Smooth muscle cell (in vitro differentiated cells): Measurements from ENCODE around the gene PLSCR2. TPM values are rescaled to one million over a fixed set of nuclear protein-coding genes. Genes with fewer than 3 reads are reported as not detected.

Source experiments
- DNase-seq: peaks from one replicate; lab custom pipeline; 2025; ENCODE audit not compliant: unreplicated experiment; lab: John Stamatoyannopoulos, UW
- H2AFZ ChIP-seq: fragments of 200-600 bp; sonication (generic); 2 replicates; pipeline ENCODE4 v1.6.0; 2016; ENCODE audit warnings: antibody characterized with exemption, low read depth, mild to moderate bottlenecking
- H3F3A ChIP-seq: fragments of 200-600 bp; sonication (generic); 2 replicates; pipeline ENCODE4 v1.6.0; 2017; ENCODE audit warnings: antibody characterized with exemption, low read depth
- H3K27ac ChIP-seq: fragments of 200-600 bp; sonication (generic); 2 replicates; pipeline ENCODE4 v1.5.1; 2016; ENCODE audit warnings: low read depth, mild to moderate bottlenecking
- H3K27me3 ChIP-seq: fragments of 200-600 bp; sonication (generic); 2 replicates; pipeline ENCODE4 v1.6.1; 2016; ENCODE audit warnings: low read depth, mild to moderate bottlenecking
- H3K36me3 ChIP-seq: fragments of 200-600 bp; sonication (generic); 2 replicates; pipeline ENCODE4 v1.5.1; 2016; ENCODE audit warnings: low read depth
- H3K4me1 ChIP-seq: fragments of 200-600 bp; sonication (generic); 2 replicates; pipeline ENCODE4 v1.5.1; 2016; ENCODE audit warnings: low read depth
- H3K4me2 ChIP-seq: fragments of 200-600 bp; sonication (generic); 2 replicates; pipeline ENCODE4 v1.6.0; 2016; ENCODE audit warnings: mild to moderate bottlenecking
- H3K4me3 ChIP-seq: fragments of 200-600 bp; sonication (generic); 2 replicates; pipeline ENCODE4 v1.5.1; 2016; ENCODE audit warnings: mild to moderate bottlenecking
- H3K79me2 ChIP-seq: fragments of 200-600 bp; sonication (generic); 2 replicates; pipeline ENCODE4 v1.6.0; 2016; ENCODE audit warnings: low read depth, mild to moderate bottlenecking
- H3K9ac ChIP-seq: fragments of 200-600 bp; sonication (generic); 2 replicates; pipeline ENCODE4 v1.6.0; 2016; ENCODE audit warnings: low read depth
- H3K9me3 ChIP-seq: fragments of 200-600 bp; sonication (generic); replicated peaks from 2 replicates; pipeline ENCODE4 v1.5.1; 2016; ENCODE audit warnings: low read depth
- H4K20me1 ChIP-seq: fragments of 200-600 bp; sonication (generic); 2 replicates; pipeline ENCODE4 v1.6.0; 2016; ENCODE audit warnings: low read depth
- WGBS: methylation state at CpG from one replicate; pipeline ENCODE4 v1.1.7; 2016; ENCODE audit warnings: low lambda C conversion rate; 5-methylcytosine and 5-hydroxymethylcytosine counted together
- polyA plus RNA-seq: library from polyadenylated mRNA; unstranded; fragments of >200 nt; fragmentation: Nextera tagmentation; extraction: Ambion mirVana; gene quantifications from 2 replicates; pipeline ENCODE4 v1.2.1, GENCODE V29; 2016
- total RNA-seq: library from RNA; depleted of rRNA; stranded (reverse); fragments of >200 nt; gene quantifications from 2 replicates; pipeline ENCODE4 v1.2.3, GENCODE V29; 2014
- TF ChIP-seq, protein P1 (sequence below): fragments of 200-600 bp; sonication (generic); IDR thresholded peaks from 2 replicates; pipeline ENCODE4 v1.5.1; 2017; ENCODE audit warnings: borderline replicate concordance, mild to moderate bottlenecking, antibody characterized with exemption; ENCODE audit not compliant: insufficient read depth, poor library complexity, severe bottlenecking

PLSCR2 gene
- total and polyA plus RNA-seq, 2 experiments from 2014 or later, result 0.58 TPM; not detected in 1

DNA sequence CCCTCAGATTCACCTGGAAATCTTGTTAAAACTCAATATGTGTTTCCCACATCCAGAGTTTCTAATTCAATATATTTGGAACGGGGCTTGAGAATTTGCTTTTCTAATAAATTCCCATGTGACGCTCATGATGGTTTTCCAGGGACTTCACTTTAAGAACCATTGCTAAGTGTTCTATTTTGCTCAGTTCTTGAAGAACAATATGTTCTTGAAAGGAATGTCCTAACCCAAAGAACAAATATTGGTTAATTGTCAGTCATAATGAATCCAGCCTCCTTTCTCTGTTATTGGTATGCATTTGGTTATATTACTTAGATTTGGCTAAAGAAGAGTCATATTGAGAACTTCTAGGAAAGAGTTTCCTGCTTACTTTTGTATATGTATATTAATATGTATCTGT is 4.4 kb upstream of the PLSCR2 start:
- no peak overlapping the region for H3K9ac ChIP-seq
- H3K4me1 ChIP-seq, result no peaks in the 10 kb centered on the region
- H3K79me2 ChIP-seq, result no peaks in the 10 kb centered on the region
- no peaks in the 10 kb centered on the region for H3K9me3 ChIP-seq
- no peak overlapping the region for H3K4me2 ChIP-seq
- no peaks in the 10 kb centered on the region for H3K36me3 ChIP-seq
- no peaks in the 10 kb centered on the region for H3F3A ChIP-seq
- no peak overlapping the region for H2AFZ ChIP-seq
- no peak for DNase-seq
- no peak overlapping the region for H3K4me3 ChIP-seq
- TF ChIP-seq, protein P1, sequence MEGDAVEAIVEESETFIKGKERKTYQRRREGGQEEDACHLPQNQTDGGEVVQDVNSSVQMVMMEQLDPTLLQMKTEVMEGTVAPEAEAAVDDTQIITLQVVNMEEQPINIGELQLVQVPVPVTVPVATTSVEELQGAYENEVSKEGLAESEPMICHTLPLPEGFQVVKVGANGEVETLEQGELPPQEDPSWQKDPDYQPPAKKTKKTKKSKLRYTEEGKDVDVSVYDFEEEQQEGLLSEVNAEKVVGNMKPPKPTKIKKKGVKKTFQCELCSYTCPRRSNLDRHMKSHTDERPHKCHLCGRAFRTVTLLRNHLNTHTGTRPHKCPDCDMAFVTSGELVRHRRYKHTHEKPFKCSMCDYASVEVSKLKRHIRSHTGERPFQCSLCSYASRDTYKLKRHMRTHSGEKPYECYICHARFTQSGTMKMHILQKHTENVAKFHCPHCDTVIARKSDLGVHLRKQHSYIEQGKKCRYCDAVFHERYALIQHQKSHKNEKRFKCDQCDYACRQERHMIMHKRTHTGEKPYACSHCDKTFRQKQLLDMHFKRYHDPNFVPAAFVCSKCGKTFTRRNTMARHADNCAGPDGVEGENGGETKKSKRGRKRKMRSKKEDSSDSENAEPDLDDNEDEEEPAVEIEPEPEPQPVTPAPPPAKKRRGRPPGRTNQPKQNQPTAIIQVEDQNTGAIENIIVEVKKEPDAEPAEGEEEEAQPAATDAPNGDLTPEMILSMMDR, result no peak
- 95% methylated on average over 2 of the region's 2 CpGs for WGBS
- no peaks in the 10 kb centered on the region for H4K20me1 ChIP-seq
- H3K27ac ChIP-seq, result no peak overlapping the region
- H3K27me3 ChIP-seq, result no peaks in the 10 kb centered on the region

DNA sequence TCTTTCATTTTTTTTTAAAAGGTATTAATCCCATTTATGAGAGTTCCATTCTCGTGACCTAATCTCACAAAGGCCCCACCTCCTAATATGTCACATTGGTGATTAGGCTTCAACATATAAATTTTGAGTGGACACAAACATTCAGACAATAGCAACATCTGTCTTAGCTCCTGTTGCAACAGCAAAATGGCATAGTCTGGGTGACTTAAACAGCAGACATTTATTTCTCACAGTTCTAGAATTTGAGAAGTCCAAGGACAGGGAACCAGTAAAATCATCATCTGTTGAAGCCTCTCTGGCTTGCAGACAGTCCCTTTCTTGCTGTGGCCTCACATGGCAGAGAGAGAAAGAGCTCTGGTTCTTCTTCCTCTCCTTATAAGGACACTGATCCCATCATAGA is 3.2 kb upstream of the PLSCR2 start:
- Histone ChIP-seq H3K9me3 (no peaks in the 10 kb centered on the region), H3K4me2 (no peak overlapping the region), H4K20me1 (no peaks in the 10 kb centered on the region), H3F3A (no peaks in the 10 kb centered on the region), H3K9ac (no peak overlapping the region), H3K27me3 (no peaks in the 10 kb centered on the region), H3K27ac (no peak overlapping the region), H3K79me2 (no peaks in the 10 kb centered on the region), H3K4me1 (no peaks in the 10 kb centered on the region), H3K4me3 (no peak overlapping the region), H3K36me3 (no peaks in the 10 kb centered on the region), H2AFZ (no peak overlapping the region)
- 42% methylated on average over 1 of the region's 1 CpG for WGBS
- TF ChIP-seq, protein P1, result no peak
- no peak for DNase-seq

DNA sequence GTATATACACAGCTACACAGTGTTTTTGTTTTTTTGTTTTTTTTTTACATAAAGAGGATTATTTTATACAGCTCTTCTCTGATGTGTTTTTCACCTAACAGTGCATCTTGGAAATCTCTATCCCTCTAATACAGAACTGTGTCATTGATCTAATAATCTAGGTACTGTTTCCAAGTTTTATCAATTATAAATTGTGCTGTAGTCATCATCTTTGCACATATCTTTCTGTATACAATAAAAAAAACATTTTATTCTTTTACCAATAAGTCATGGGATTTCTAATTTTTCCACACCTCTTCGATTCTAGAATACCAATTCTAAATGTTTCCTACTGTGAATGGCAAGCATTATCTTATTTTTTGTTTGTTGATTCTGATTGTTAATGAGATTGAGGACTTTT is 1.7 kb upstream of the PLSCR2 start:
- no peak overlapping the region for H2AFZ ChIP-seq
- 98% methylated on average over 1 of the region's 1 CpG for WGBS

More for the DNA sequence above, 1.7 kb upstream of the PLSCR2 start:
- Histone ChIP-seq H3F3A (no peaks in the 10 kb centered on the region), H3K27me3 (no peaks in the 10 kb centered on the region), H4K20me1 (no peaks in the 10 kb centered on the region), H3K27ac (no peak overlapping the region), H3K4me2 (no peak overlapping the region), H3K79me2 (no peaks in the 10 kb centered on the region), H3K9ac (no peak overlapping the region), H3K4me1 (no peaks in the 10 kb centered on the region), H3K4me3 (no peak overlapping the region), H3K9me3 (no peaks in the 10 kb centered on the region), H3K36me3 (no peaks in the 10 kb centered on the region)
- TF ChIP-seq, protein P1, result no peak
- no peak for DNase-seq
